GM18502 (cell line): ENCODE data around the gene MDK.
"Not testable (repeated sequence)": the region's sequence is repeated elsewhere in the genome, so short reads cannot be mapped to it uniquely, and the experiment has no call there.

Experiments used
- ATAC-seq: cut with Tn5 transposase; IDR thresholded peaks from one replicate; pipeline ENCODE4 v1.9.1; 2021; ENCODE audit warnings: mild to moderate bottlenecking; ENCODE audit not compliant: unreplicated experiment, poor library complexity

Gene MDK

GRCh38 chr11:46366661-46367161 lies 14.8 kb upstream of the MDK start:
- ATAC-seq = no peak

GRCh38 chr11:46367244-46367915 lies 14.1 kb upstream of the MDK start:
- peak; percentile 77 for ATAC-seq

DNA sequence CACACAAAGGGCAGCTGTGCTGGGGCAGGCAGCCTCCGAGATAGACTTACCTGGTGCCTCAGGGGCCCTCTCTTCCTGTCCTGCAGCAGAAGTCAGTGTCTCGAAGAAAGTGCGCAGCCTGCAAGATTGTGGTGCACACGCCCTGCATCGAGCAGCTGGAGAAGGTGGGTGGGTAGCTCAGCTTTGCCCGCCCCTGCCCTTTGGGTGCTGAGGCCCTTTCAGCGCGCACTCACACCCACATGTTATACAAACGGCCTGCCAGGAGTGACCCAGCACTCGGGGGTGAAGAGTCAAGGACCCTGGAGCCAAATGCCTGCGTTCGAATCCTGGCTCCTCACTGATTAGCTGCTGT lies 13.6 kb upstream of the MDK start:
- no peak for ATAC-seq

GRCh38 chr11:46369458-46370152 lies 11.9 kb upstream of the MDK start:
- peak; percentile 67 for ATAC-seq

GRCh38 chr11:46370253-46370652 lies 11.2 kb upstream of the MDK start:
- no peak for ATAC-seq

GRCh38 chr11:46371262-46371661 lies 10.2 kb upstream of the MDK start:
- ATAC-seq = not testable (repeated sequence)

GRCh38 chr11:46372086-46372485 lies 9.4 kb upstream of the MDK start:
- ATAC-seq = no peak

- not testable (repeated sequence) for ATAC-seq
Observed at GRCh38 chr11:46372501-46372900, 9.0 kb upstream of the MDK start.

GRCh38 chr11:46373787-46374740 lies 7.4 kb upstream of the MDK start:
- no peak for ATAC-seq

GRCh38 chr11:46374815-46375214 lies 6.7 kb upstream of the MDK start:
- ATAC-seq = no peak

DNA sequence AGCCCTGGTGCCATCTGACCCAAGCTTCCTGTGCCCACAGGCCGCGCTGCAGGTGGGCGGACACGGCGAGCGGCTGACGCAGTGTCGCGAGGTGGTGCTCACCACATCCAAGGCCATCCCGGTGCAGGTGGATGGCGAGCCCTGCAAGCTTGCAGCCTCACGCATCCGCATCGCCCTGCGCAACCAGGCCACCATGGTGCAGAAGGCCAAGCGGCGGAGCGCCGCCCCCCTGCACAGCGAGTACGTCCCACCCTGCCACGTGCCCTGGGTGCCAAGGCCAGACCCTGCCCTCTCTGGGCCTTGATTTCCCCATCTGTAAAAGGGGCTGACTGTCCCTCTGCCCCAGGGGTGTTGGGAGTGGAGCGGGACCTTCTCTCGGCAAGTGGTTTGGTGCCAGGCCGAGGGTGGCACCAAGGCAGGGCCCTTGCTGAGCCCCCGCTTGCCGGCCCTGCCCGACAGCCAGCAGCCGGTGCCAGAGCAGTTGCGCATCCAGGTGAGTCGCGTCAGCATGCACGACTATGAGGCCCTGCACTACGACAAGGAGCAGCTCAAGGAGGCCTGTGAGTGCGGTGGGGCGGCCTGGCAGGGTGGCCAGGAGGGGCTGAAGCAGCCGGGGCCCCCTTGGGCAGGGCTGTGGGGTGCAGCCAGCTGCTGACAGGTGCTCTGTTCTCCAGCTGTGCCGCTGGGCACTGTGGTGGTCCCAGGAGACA lies 5.9 kb upstream of the MDK start:
- no peak for ATAC-seq

GRCh38 chr11:46376258-46377050 lies 5.0 kb upstream of the MDK start:
- ATAC-seq = no peak

DNA sequence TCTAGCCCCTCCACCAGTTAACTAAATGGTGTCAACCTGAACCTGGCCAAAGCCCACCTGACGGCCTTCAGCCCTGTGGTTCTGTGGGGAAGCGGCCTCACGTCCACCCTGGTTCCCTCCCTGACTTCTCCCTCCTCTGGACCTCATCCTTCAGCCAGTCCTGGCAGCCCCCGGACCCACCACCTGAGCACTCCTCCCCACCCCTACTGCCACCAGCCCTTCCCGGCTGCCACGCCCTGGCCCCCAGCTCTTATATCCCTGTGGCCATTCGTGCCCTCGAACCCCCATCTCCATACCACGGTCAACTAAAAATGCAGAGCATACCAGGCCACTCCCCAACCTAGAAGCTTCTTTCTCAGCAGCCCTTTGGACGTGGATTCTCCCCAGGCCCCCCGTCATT lies 4.2 kb upstream of the MDK start:
- no peak for ATAC-seq

- ATAC-seq = no peak
Observed at GRCh38 chr11:46377831-46378230, 3.6 kb upstream of the MDK start.

GRCh38 chr11:46378296-46378695 lies 3.2 kb upstream of the MDK start:
- ATAC-seq = no peak

GRCh38 chr11:46378811-46379481 lies 2.5 kb upstream of the MDK start:
- ATAC-seq = no peak

DNA sequence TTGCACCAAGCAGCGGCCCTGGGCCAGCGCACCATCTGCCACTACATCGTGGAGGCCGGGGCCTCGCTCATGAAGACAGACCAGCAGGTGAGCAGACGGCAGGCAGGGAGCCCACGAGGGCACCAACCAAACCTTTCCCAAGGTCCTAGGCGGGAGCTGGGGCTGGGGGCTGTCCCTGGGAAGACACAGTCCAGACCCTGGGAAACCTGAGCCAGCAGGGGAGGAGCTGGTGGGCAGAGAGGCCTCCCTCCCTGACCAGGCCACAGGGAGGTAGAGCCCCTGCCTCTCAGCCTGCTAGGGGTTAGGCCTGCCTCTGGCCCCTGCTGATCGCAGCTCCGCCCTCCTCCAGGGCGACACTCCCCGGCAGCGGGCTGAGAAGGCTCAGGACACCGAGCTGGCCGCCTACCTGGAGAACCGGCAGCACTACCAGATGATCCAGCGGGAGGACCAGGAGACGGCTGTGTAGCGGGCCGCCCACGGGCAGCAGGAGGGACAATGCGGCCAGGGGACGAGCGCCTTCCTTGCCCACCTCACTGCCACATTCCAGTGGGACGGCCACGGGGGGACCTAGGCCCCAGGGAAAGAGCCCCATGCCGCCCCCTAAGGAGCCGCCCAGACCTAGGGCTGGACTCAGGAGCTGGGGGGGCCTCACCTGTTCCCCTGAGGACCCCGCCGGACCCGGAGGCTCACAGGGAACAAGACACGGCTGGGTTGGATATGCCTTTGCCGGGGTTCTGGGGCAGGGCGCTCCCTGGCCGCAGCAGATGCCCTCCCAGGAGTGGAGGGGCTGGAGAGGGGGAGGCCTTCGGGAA lies 1.8 kb upstream of the MDK start:
- not testable (repeated sequence) for ATAC-seq
